ENCODE results near the gene PLXND1.

Gene PLXND1

GRCh38 chr3:129599607-129600006 is 6.9 kb downstream of the PLXND1 start:
- no peak for DNase-seq

- no peak for DNase-seq
These were observed 7.4 kb downstream of the PLXND1 start for GRCh38 chr3:129599073-129599472.

GRCh38 chr3:129598484-129598883 is 8.0 kb downstream of the PLXND1 start:
- DNase-seq = no peak

GRCh38 chr3:129598000-129598381 is 8.5 kb downstream of the PLXND1 start:
- DNase-seq = no peak

- DNase-seq = no peak
These were observed 9.1 kb downstream of the PLXND1 start for GRCh38 chr3:129597087-129597999.

GRCh38 chr3:129596194-129597086 is 10.0 kb downstream of the PLXND1 start:
- DNase-seq = peak; percentile 39

- DNase-seq = no peak
These were observed 10.8 kb downstream of the PLXND1 start for GRCh38 chr3:129595544-129596193.

GRCh38 chr3:129594907-129595390 is 11.5 kb downstream of the PLXND1 start:
- DNase-seq = no peak

- DNase-seq = no peak
These were observed 12.1 kb downstream of the PLXND1 start for GRCh38 chr3:129594409-129594808.

GRCh38 chr3:129593595-129594339 is 12.7 kb downstream of the PLXND1 start:
- DNase-seq = peak; percentile 76

- DNase-seq = no peak
These were observed 13.3 kb downstream of the PLXND1 start for GRCh38 chr3:129593230-129593594.

GRCh38 chr3:129592381-129593131 is 13.9 kb downstream of the PLXND1 start:
- DNase-seq = no peak

GRCh38 chr3:129591932-129592331 is 14.5 kb downstream of the PLXND1 start:
- no peak for DNase-seq

- DNase-seq = no peak
These were observed 16.3 kb downstream of the PLXND1 start for GRCh38 chr3:129590215-129590614.

- DNase-seq = no peak
These were observed 18.8 kb downstream of the PLXND1 start for GRCh38 chr3:129587566-129588210.

- DNase-seq = no peak
These were observed 19.6 kb downstream of the PLXND1 start for GRCh38 chr3:129586746-129587430.

GRCh38 chr3:129585949-129586657 is 20.4 kb downstream of the PLXND1 start:
- DNase-seq = no peak

GRCh38 chr3:129584631-129585030 is 21.8 kb downstream of the PLXND1 start:
- no peak for DNase-seq

GRCh38 chr3:129583289-129583688 is 23.2 kb downstream of the PLXND1 start:
- DNase-seq = no peak

GRCh38 chr3:129582799-129583198 is 23.7 kb downstream of the PLXND1 start:
- no peak for DNase-seq

Measured in NCI-H2029 (cell line).